Measurements from ENCODE around the gene NEU4. TPM values are rescaled to one million over a fixed set of nuclear protein-coding genes. Genes with fewer than 3 reads are reported as not detected.

Gene NEU4
- total RNA-seq, 1 experiment from 2014 or later: not detected

- DNase-seq (ENCODE audit: low read depth): no peak
Measured at GRCh38 chr2:241851325-241852115, 42.5 kb downstream of the NEU4 start.

- DNase-seq (ENCODE audit: low read depth): no peak
Measured at GRCh38 chr2:241852116-241852980, 43.4 kb downstream of the NEU4 start.

- DNase-seq (ENCODE audit: low read depth): no peak
Measured at GRCh38 chr2:241852981-241853631, 44.1 kb downstream of the NEU4 start.

- peak; percentile 29 for DNase-seq (ENCODE audit: low read depth)
Measured at GRCh38 chr2:241853651-241854341, 44.8 kb downstream of the NEU4 start.

GRCh38 chr2:241854342-241855244 is 45.6 kb downstream of the NEU4 start:
- DNase-seq (ENCODE audit: low read depth): no peak

- no peak for DNase-seq (ENCODE audit: low read depth)
Measured at GRCh38 chr2:241855245-241855887, 46.4 kb downstream of the NEU4 start.

GRCh38 chr2:241855888-241856422 is 47.0 kb downstream of the NEU4 start:
- DNase-seq (ENCODE audit: low read depth): no peak

- DNase-seq (ENCODE audit: low read depth): no peak
Measured at GRCh38 chr2:241857041-241857541, 48.1 kb downstream of the NEU4 start.

- DNase-seq (ENCODE audit: low read depth): no peak
Measured at GRCh38 chr2:241857572-241858121, 48.7 kb downstream of the NEU4 start.

GRCh38 chr2:241858206-241859016 is 49.4 kb downstream of the NEU4 start, which contains the start of gene PDCD1:
TSS of gene PDCD1 (minus strand) at chr2:241858894. CDS start at chr2:241858838, 56 bp downstream.
- no peak for DNase-seq (ENCODE audit: low read depth)

GRCh38 chr2:241859017-241859435 is 50.0 kb downstream of the NEU4 start:
- no peak for DNase-seq (ENCODE audit: low read depth)

GRCh38 chr2:241859436-241860183 is 50.6 kb downstream of the NEU4 start:
- DNase-seq (ENCODE audit: low read depth): peak; percentile 69

- DNase-seq (ENCODE audit: low read depth): peak; percentile 28
Measured at GRCh38 chr2:241860184-241861078, 51.4 kb downstream of the NEU4 start.

- DNase-seq (ENCODE audit: low read depth): no peak
Measured at GRCh38 chr2:241861264-241861663, 52.3 kb downstream of the NEU4 start.

GRCh38 chr2:241862093-241862492 is 53.1 kb downstream of the NEU4 start:
- no peak for DNase-seq (ENCODE audit: low read depth)

Data from LHCN-M2 (cell line).